ENCODE data around the gene CYBA. TPM values are rescaled to one million over a fixed set of nuclear protein-coding genes. Genes with fewer than 3 reads are reported as not detected.

CYBA gene
- total RNA-seq, 1 donor from 2014 or later = 188 TPM

DNA sequence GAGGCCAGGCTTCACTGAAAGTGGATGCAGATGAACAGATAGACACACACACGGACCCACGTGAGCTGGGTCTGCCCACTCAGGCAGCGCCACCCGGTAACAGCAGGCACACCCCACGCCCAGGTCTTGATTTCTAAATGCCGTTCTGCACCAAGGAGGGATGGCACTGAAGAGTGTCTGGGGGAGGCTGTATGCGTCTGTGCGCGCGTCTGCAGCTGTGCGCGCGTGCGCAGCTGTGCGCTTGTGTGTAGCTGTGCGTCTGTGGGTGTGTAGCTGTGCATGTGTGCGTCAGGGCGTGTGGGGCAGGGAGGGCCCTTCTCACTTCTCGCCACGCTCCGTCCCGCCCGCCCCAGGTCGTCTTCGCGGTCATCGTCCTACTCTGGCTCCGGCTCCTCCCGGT is 28.0 kb downstream of the CYBA start:
- peaks cover 0 to 56% of the 10 kb centered on the region in 2 donors for H3K36me3 ChIP-seq
- intact Hi-C loops (cut with DNase I) = no loop called here
- H3K4me3 ChIP-seq = no peak overlapping the region

DNA sequence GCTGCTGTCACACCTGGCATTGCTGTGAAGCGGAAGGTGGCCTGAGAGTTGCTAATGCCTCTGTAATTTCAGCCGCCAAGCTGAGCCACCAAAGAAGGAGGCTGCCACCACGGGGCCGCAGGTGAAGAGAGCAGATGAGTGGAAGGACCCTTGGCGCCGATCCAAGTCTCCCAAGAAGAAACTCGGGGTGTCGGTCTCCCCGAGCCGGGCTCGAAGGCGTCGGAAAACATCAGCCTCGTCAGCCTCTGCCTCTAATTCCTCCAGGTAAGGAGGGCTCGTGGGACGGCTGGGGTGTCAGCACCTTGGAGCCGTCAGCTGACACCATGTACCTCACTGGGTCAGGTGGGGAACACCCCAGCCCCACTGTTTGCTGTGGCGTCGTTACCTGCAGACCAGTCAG is 28.7 kb downstream of the CYBA start:
- Histone ChIP-seq H3K36me3 (peaks cover 0 to 50% of the 10 kb centered on the region in 2 donors), H3K4me3 (no peak overlapping the region), H3K27me3 (no peaks in the 10 kb centered on the region), H3K9me3 (no peaks in the 10 kb centered on the region), H3K4me1 (peaks cover 4% of the 10 kb centered on the region), H3K27ac (no peak overlapping the region)
- TF ChIP-seq POLR2AphosphoS5 (IDR thresholded peaks at IDR 0.05; ENCODE audit: insufficient read depth in 1 of 2, low read depth in 1 of 2) (no peak), POLR2A (IDR thresholded peaks at IDR 0.05) (no peak)
- TF ChIP-seq, protein P1, sequence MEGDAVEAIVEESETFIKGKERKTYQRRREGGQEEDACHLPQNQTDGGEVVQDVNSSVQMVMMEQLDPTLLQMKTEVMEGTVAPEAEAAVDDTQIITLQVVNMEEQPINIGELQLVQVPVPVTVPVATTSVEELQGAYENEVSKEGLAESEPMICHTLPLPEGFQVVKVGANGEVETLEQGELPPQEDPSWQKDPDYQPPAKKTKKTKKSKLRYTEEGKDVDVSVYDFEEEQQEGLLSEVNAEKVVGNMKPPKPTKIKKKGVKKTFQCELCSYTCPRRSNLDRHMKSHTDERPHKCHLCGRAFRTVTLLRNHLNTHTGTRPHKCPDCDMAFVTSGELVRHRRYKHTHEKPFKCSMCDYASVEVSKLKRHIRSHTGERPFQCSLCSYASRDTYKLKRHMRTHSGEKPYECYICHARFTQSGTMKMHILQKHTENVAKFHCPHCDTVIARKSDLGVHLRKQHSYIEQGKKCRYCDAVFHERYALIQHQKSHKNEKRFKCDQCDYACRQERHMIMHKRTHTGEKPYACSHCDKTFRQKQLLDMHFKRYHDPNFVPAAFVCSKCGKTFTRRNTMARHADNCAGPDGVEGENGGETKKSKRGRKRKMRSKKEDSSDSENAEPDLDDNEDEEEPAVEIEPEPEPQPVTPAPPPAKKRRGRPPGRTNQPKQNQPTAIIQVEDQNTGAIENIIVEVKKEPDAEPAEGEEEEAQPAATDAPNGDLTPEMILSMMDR (IDR thresholded peaks at IDR 0.05) = no peak
- intact Hi-C loops (cut with DNase I) = no loop called here
- no peak for DNase-seq (ENCODE audit: extremely low spot score in 2 of 2)

More for the DNA sequence above, 28.0 kb downstream of the CYBA start:
- no peaks in the 10 kb centered on the region for H3K9me3 ChIP-seq
- DNase-seq (ENCODE audit: extremely low spot score in 2 of 2) = no peak
- no peaks in the 10 kb centered on the region for H3K27me3 ChIP-seq
- peaks cover 4% of the 10 kb centered on the region for H3K4me1 ChIP-seq
- TF ChIP-seq, protein P1 (IDR thresholded peaks at IDR 0.05) = no peak
- no peak for TF ChIP-seq POLR2AphosphoS5 (IDR thresholded peaks at IDR 0.05; ENCODE audit: insufficient read depth in 1 of 2, low read depth in 1 of 2)
- no peak for TF ChIP-seq POLR2A (IDR thresholded peaks at IDR 0.05)
- H3K27ac ChIP-seq = no peak overlapping the region

DNA sequence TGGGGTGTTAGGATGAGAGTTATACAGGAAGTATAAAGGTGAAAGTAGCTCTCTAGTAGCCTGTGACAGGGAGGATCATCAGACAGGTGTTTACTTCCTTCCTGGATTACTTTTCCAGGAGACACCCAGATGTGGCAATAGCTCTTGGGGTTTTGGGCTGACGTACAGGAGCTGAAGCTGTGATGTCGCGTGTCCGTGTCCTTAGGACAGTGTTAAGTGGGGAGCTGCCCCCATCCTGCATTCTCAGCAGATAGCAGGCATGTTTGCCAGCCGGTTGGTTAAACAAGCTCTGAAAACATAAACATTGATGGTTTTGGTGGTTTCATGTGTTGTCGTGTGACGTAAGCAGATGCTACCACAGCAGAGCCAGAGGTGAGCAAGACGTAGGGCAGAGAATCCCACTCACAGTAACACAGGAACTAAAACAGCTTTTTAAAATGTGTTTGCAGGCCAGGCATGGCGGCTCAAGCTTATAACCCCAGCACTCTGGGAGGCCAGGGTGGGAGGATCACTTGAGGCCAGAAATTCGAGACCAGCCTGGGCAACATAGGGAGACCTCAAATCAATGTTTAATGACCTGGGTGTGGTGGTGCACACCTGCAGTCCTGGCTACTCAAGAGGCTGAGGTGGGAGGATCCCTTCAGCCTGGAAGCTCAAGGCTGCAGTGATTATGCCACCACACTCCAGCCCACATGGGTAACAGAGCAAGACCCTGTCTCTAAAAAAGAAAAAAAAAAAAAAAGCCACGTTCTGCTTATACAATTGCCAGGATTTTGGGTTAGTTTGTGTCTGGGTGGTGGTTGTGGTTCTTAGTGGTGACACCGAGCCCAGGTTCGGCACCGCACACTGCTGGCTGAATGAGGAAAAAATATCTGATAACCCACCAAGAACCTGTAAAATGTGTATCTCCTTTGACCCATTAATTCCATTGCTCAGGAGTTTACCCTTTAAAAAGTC is 30.7 kb downstream of the CYBA start:
- no peak overlapping the region for H3K4me3 ChIP-seq
- peaks cover 0 to 33% of the 10 kb centered on the region in 2 donors for H3K36me3 ChIP-seq
- H3K9me3 ChIP-seq = no peaks in the 10 kb centered on the region
- TF ChIP-seq, protein P1 (IDR thresholded peaks at IDR 0.05) = no peak
- TF ChIP-seq POLR2A (IDR thresholded peaks at IDR 0.05) = no peak
- TF ChIP-seq POLR2AphosphoS5 (IDR thresholded peaks at IDR 0.05; ENCODE audit: insufficient read depth in 1 of 2, low read depth in 1 of 2) = no peak
- H3K27me3 ChIP-seq = no peaks in the 10 kb centered on the region
- DNase-seq (ENCODE audit: extremely low spot score in 2 of 2) = no peak
- H3K27ac ChIP-seq = no peak overlapping the region
- H3K4me1 ChIP-seq = peaks cover 4% of the 10 kb centered on the region
- intact Hi-C loops (cut with DNase I) = no loop called here

DNA sequence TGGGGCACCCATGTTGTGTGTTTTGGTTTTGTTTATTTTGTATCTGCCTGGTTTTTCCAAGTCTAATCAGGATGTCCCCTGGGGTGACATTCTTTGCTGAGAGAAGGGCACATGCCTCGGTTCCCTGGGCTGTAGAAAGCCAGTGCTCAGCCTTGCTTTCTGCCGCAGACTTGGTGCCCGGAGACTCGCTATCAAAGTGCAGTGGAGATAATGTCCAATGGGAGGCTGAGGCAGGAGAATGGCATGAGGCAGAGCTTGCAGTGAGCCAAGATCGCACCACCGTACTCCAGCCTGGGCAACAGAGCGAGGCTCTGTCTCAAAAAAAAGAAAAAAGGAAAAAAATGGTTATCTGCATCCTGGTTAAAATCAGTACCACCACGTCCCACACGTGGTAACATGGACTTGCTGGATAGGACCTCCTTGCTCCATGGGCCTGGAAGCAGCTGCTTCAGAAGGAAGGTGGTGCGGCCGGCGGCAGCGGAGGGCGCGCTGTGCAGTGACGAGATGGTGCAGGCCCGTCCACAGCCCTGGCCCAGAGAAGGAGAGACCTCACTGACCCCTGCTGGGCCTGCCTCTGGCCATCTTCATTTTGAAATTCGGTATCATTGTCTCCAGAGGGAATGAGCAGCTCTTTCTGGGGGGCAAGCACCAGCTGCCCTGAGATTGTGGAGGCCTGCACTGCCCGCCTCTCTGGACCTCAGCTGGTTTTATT is 31.7 kb downstream of the CYBA start:
- DNase-seq (ENCODE audit: extremely low spot score in 2 of 2) = no peak
- Histone ChIP-seq H3K27me3 (no peaks in the 10 kb centered on the region), H3K27ac (no peak overlapping the region), H3K4me1 (peaks cover 4% of the 10 kb centered on the region), H3K36me3 (peaks cover 0 to 22% of the 10 kb centered on the region in 2 donors), H3K9me3 (no peaks in the 10 kb centered on the region), H3K4me3 (no peak overlapping the region)
- TF ChIP-seq, protein P1 (IDR thresholded peaks at IDR 0.05) = no peak
- TF ChIP-seq POLR2A (IDR thresholded peaks at IDR 0.05) (no peak), POLR2AphosphoS5 (IDR thresholded peaks at IDR 0.05; ENCODE audit: insufficient read depth in 1 of 2, low read depth in 1 of 2) (no peak)
- intact Hi-C loops (cut with DNase I) = no loop called here
